Sigmoid colon (tissue), 7 donors: Measurements from ENCODE around the gene OXTR. TPM values are rescaled to one million over a fixed set of nuclear protein-coding genes. Genes with fewer than 3 reads are reported as not detected.

Experiments
- DNase-seq: peaks from one replicate; pipeline ENCODE4 v3.0.0-alpha.2; 2019
- H3K27ac ChIP-seq, 4 donors: fragments of 200-600 bp; sonication (generic); one replicate each; pipeline ENCODE4 v1.5.1; 2016 to 2019; ENCODE audit warnings: mild to moderate bottlenecking in 1 of 4
- H3K27me3 ChIP-seq, 3 donors: fragments of 200-600 bp; sonication (generic); one replicate each; pipeline ENCODE4 v1.5.1; 2019; ENCODE audit warnings: mild to moderate bottlenecking in 1 of 3
- H3K36me3 ChIP-seq, 4 donors: fragments of 200-600 bp; sonication (generic); one replicate each; pipeline ENCODE4 v1.5.1; 2016 to 2019
- H3K4me1 ChIP-seq, 4 donors: fragments of 200-600 bp; sonication (generic); one replicate each; pipeline ENCODE4 v1.5.1; 2017 to 2019
- H3K4me3 ChIP-seq, 4 donors: fragments of 200-600 bp; sonication (generic); one replicate each; pipeline ENCODE4 v1.5.1; 2017 to 2019; ENCODE audit warnings: mild to moderate bottlenecking in 2 of 4, moderate library complexity in 1 of 4
- H3K9me3 ChIP-seq, 4 donors: fragments of 200-600 bp in 3 of 4; sonication (generic) in 3 of 4; one replicate each; pipeline versions ENCODE4 v1.5.1 to v1.6.1; 2013 to 2019
- CTCF ChIP-seq, 4 experiments: fragments of 450-650 bp in 3 of 4; fragments of 200-600 bp in 1 of 4; IDR thresholded peaks; one replicate each; pipeline ENCODE4 v1.5.1; 2016 to 2019; ENCODE audit warnings: antibody characterized with exemption in 4 of 4, mild to moderate bottlenecking in 3 of 4, moderate library complexity in 2 of 4
- EP300 ChIP-seq, 4 donors: sonication (generic); formaldehyde crosslinking; IDR thresholded peaks; one replicate each; pipeline ENCODE4 v1.6.1; 2017; ENCODE audit warnings: antibody characterized with exemption in 4 of 4
- POLR2A ChIP-seq, 2 donors: fragments of 450-650 bp; IDR thresholded peaks; one replicate each; pipeline ENCODE4 v1.6.1; 2016; ENCODE audit warnings: antibody characterized with exemption in 2 of 2, mild to moderate bottlenecking in 2 of 2, moderate library complexity in 2 of 2
- POLR2AphosphoS5 ChIP-seq, 4 donors: sonication (generic); formaldehyde crosslinking; IDR thresholded peaks; one replicate each; pipeline ENCODE4 v1.6.1; 2017; ENCODE audit warnings: antibody characterized with exemption in 4 of 4
- WGBS, 2 donors: extraction: QIAGEN DNeasy Blood & Tissue Kit; methylation state at CpG; one replicate each; pipeline ENCODE4 v1.1.7; 2013; 5-methylcytosine and 5-hydroxymethylcytosine counted together
- intact Hi-C: fragments of 100-400 bp; cut with DNase I; formaldehyde crosslinking; loops from one replicate; pipeline ENCODE4 v1.15.1; 2023
- polyA plus RNA-seq, 3 donors: library from polyadenylated mRNA; stranded (reverse); fragments of 200-250 nt; gene quantifications; one replicate each; pipeline ENCODE4 v1.2.3, GENCODE V29; 2013
- total RNA-seq, 4 donors: library from RNA; depleted of rRNA; stranded (reverse); fragments of >200 nt; gene quantifications; one replicate each; pipeline ENCODE4 v1.1.0, GENCODE V29; 2016
- donor health status: healthy with polysubstance abuse.
- donor health status: Bipolar disorder and iron deficiency.
- donor health status: healthy.

OXTR gene
- total and polyA plus RNA-seq, 7 donors = under 0.01 to 0.55 (median 0.29) TPM; not detected in 1

- Histone ChIP-seq H3K36me3 (no peaks in the 10 kb centered on the region), H3K27ac (no peak overlapping the region), H3K4me3 (no peak overlapping the region), H3K4me1 (peaks cover 0 to under 1% (median under 1%) of the 10 kb centered on the region in 4 donors), H3K27me3 (no peaks in the 10 kb centered on the region), H3K9me3 (no peaks in the 10 kb centered on the region)
- WGBS, 2 donors = 64 to 65% methylated on average over 7 of the region's 7 CpGs
- TF ChIP-seq POLR2A (IDR thresholded peaks at IDR 0.05) = no peak
- no peak for TF ChIP-seq EP300 (IDR thresholded peaks at IDR 0.05)
- no peak for TF ChIP-seq POLR2AphosphoS5 (IDR thresholded peaks at IDR 0.05)
- no peak for TF ChIP-seq CTCF (IDR thresholded peaks at IDR 0.05)
- DNase-seq = no peak
- intact Hi-C loops = no loop called here
Measured at GRCh38 chr3:8746780-8747345, 22.6 kb downstream of the OXTR start.

- intact Hi-C loops = no loop called here
- Histone ChIP-seq H3K9me3 (no peaks in the 10 kb centered on the region), H3K4me1 (peaks cover 0 to 8% (median 2%) of the 10 kb centered on the region in 4 donors), H3K4me3 (no peak overlapping the region), H3K36me3 (no peaks in the 10 kb centered on the region), H3K27me3 (no peaks in the 10 kb centered on the region), H3K27ac (no peak overlapping the region)
- TF ChIP-seq POLR2AphosphoS5 (IDR thresholded peaks at IDR 0.05) (no peak), CTCF (IDR thresholded peaks at IDR 0.05) (no peak), POLR2A (IDR thresholded peaks at IDR 0.05) (no peak), EP300 (IDR thresholded peaks at IDR 0.05) (no peak)
- WGBS, 2 donors = 91 to 94% methylated on average over 25 of the region's 25 CpGs
- DNase-seq = no peak
Measured at GRCh38 chr3:8745619-8746370, 23.6 kb downstream of the OXTR start.

- WGBS, 2 donors = 84 to 88% methylated on average over 3 of the region's 3 CpGs
- Histone ChIP-seq H3K27ac (no peak overlapping the region), H3K27me3 (no peaks in the 10 kb centered on the region), H3K9me3 (no peaks in the 10 kb centered on the region), H3K36me3 (no peaks in the 10 kb centered on the region), H3K4me3 (no peak overlapping the region), H3K4me1 (peaks cover 0 to 8% (median 2%) of the 10 kb centered on the region in 4 donors)
- TF ChIP-seq POLR2A (IDR thresholded peaks at IDR 0.05) (no peak), EP300 (IDR thresholded peaks at IDR 0.05) (no peak), POLR2AphosphoS5 (IDR thresholded peaks at IDR 0.05) (no peak), CTCF (IDR thresholded peaks at IDR 0.05) (no peak)
- intact Hi-C loops = no loop called here
- DNase-seq = no peak
Measured at GRCh38 chr3:8743911-8744310, 25.5 kb downstream of the OXTR start.

- no peak for DNase-seq
- no peak overlapping the region for H3K4me3 ChIP-seq
- WGBS, 2 donors = 45 to 77% methylated on average over 6 of the region's 6 CpGs
- H3K36me3 ChIP-seq = no peaks in the 10 kb centered on the region
- H3K4me1 ChIP-seq = peaks cover 0 to 8% (median 2%) of the 10 kb centered on the region in 4 donors
- H3K9me3 ChIP-seq = no peaks in the 10 kb centered on the region
- TF ChIP-seq CTCF (IDR thresholded peaks at IDR 0.05) (no peak), POLR2A (IDR thresholded peaks at IDR 0.05) (no peak), EP300 (IDR thresholded peaks at IDR 0.05) (no peak), POLR2AphosphoS5 (IDR thresholded peaks at IDR 0.05) (no peak)
- no peaks in the 10 kb centered on the region for H3K27me3 ChIP-seq
- no peak overlapping the region for H3K27ac ChIP-seq
- intact Hi-C loops = no loop called here
Measured at GRCh38 chr3:8743021-8743601, 26.3 kb downstream of the OXTR start.
